Stimulated activated CD8-positive, alpha-beta memory T cell treated with anti-CD3 and anti-CD28 coated beads, Interleukin-4, amount 100 ng/mL, for 48 hours (primary cell): Measurements from ENCODE around the gene CFL1.
"Not testable (repeated sequence)": the region's sequence is repeated elsewhere in the genome, so short reads cannot be mapped to it uniquely, and the experiment has no call there.

Source experiments
- DNase-seq: peaks from one replicate; pipeline ENCODE4 v3.0.0-alpha.2; 2020

Gene CFL1

GRCh38 chr11:65856689-65857499 is 1.1 kb downstream of the CFL1 start:
- peak; percentile 87 for DNase-seq

- DNase-seq: peak; percentile 22
Measured at GRCh38 chr11:65855927-65856363, 2.0 kb downstream of the CFL1 start.

- DNase-seq: peak; percentile 23
Measured at GRCh38 chr11:65854852-65855837, 2.8 kb downstream of the CFL1 start.

- peak; percentile 23 for DNase-seq
Measured at GRCh38 chr11:65854161-65854592, 3.8 kb downstream of the CFL1 start.

GRCh38 chr11:65853246-65853979 is 4.6 kb downstream of the CFL1 start:
- DNase-seq: peak; percentile 25

- DNase-seq: peak; percentile 37
Measured at GRCh38 chr11:65852508-65853245, 5.3 kb downstream of the CFL1 start.

- peak; percentile 27 for DNase-seq
Measured at GRCh38 chr11:65851811-65852507, 6.0 kb downstream of the CFL1 start.

GRCh38 chr11:65851083-65851579 is 6.8 kb downstream of the CFL1 start:
- peak; percentile 62 for DNase-seq

GRCh38 chr11:65850217-65851082 is 7.5 kb downstream of the CFL1 start:
- DNase-seq: peak; percentile 32

- DNase-seq: no peak
Measured at GRCh38 chr11:65849771-65850216, 8.2 kb downstream of the CFL1 start.

GRCh38 chr11:65849366-65849765 is 8.6 kb downstream of the CFL1 start:
- no peak for DNase-seq

- not testable (repeated sequence) for DNase-seq
Measured at GRCh38 chr11:65848693-65849092, 9.3 kb downstream of the CFL1 start.

GRCh38 chr11:65847746-65848145 is 10.2 kb downstream of the CFL1 start:
- DNase-seq: no peak

- no peak for DNase-seq
Measured at GRCh38 chr11:65844231-65844872, 13.6 kb downstream of the CFL1 start.

GRCh38 chr11:65843811-65844210 is 14.2 kb downstream of the CFL1 start:
- no peak for DNase-seq

- no peak for DNase-seq
Measured at GRCh38 chr11:65842144-65842543, 15.8 kb downstream of the CFL1 start.

GRCh38 chr11:65834202-65834601 is 23.8 kb downstream of the CFL1 start:
- no peak for DNase-seq

GRCh38 chr11:65833297-65834030 is 24.5 kb downstream of the CFL1 start, which contains the start of gene SNX32:
SNX32 (plus strand) TSS chr11:65833963; CDS start chr11:65834066, 103 bp downstream.
- DNase-seq: peak; percentile 97

- DNase-seq: not testable (repeated sequence)
Measured at GRCh38 chr11:65832231-65832630, 25.7 kb downstream of the CFL1 start.
